CD1c-positive myeloid dendritic cell (primary cell): Measurements from ENCODE around the gene ENO3.
"Not testable (repeated sequence)": the region's sequence is repeated elsewhere in the genome, so short reads cannot be mapped to it uniquely, and the experiment has no call there.

Experiments used
- DNase-seq: peaks from one replicate; pipeline ENCODE4 v3.0.0-alpha.2; 2016; ENCODE audit errors: extremely low spot score

ENO3 gene

GRCh38 chr17:4950746-4951204 is at the start of gene ENO3:
Gene ENO3, plus strand, starts transcription at chr17:4951119. Its CDS starts 711 bp downstream, at chr17:4951830.
- no peak for DNase-seq

- DNase-seq, result peak; percentile 80
Measured at GRCh38 chr17:4901648-4902344, 49.1 kb upstream of the ENO3 start.

- DNase-seq, result no peak
Measured at GRCh38 chr17:4902540-4902939, 48.4 kb upstream of the ENO3 start.

GRCh38 chr17:4903051-4903818 is 47.7 kb upstream of the ENO3 start, which contains the start of gene CHRNE:
Gene CHRNE, minus strand, starts transcription at chr17:4903098. Its CDS starts 35 bp downstream, at chr17:4903063.
- peak; percentile 77 for DNase-seq

- DNase-seq, result not testable (repeated sequence)
Measured at GRCh38 chr17:4906642-4907041, 44.3 kb upstream of the ENO3 start.

GRCh38 chr17:4908301-4908700 is 42.6 kb upstream of the ENO3 start:
- DNase-seq, result no peak

GRCh38 chr17:4908711-4909496 is 42.0 kb upstream of the ENO3 start:
- peak; percentile 88 for DNase-seq

GRCh38 chr17:4913994-4914393 is 36.9 kb upstream of the ENO3 start:
- no peak for DNase-seq

- DNase-seq, result not testable (repeated sequence)
Measured at GRCh38 chr17:4914551-4914950, 36.4 kb upstream of the ENO3 start.

GRCh38 chr17:4919511-4920047 is 31.3 kb upstream of the ENO3 start:
- no peak for DNase-seq

- DNase-seq, result peak; percentile 93
Measured at GRCh38 chr17:4920351-4921048, 30.4 kb upstream of the ENO3 start.

GRCh38 chr17:4921320-4921719 is 29.6 kb upstream of the ENO3 start:
- DNase-seq, result no peak

- peak; percentile 33 for DNase-seq
Measured at GRCh38 chr17:4926577-4927335, 24.2 kb upstream of the ENO3 start.

- DNase-seq, result no peak
Measured at GRCh38 chr17:4928881-4929280, 22.0 kb upstream of the ENO3 start.

GRCh38 chr17:4931963-4932362 is 19.0 kb upstream of the ENO3 start, which contains the start of gene GP1BA:
Gene GP1BA, plus strand, starts transcription at chr17:4932277. Its CDS starts 328 bp downstream, at chr17:4932605.
- peak; percentile 32 for DNase-seq

GRCh38 chr17:4932756-4933155 is 18.2 kb upstream of the ENO3 start:
- no peak for DNase-seq

- no peak for DNase-seq
Measured at GRCh38 chr17:4933646-4934045, 17.3 kb upstream of the ENO3 start.

GRCh38 chr17:4934173-4934979 is 16.5 kb upstream of the ENO3 start:
- peak; percentile 49 for DNase-seq

- no peak for DNase-seq
Measured at GRCh38 chr17:4935650-4936049, 15.3 kb upstream of the ENO3 start.

- DNase-seq, result no peak
Measured at GRCh38 chr17:4936436-4936835, 14.5 kb upstream of the ENO3 start.
